GM12878 (cell line): ENCODE measurements around the gene NPPB. TPM values are rescaled to one million over a fixed set of nuclear protein-coding genes. Genes with fewer than 3 reads are reported as not detected.

Source experiments
- ATAC-seq: fragments of 200-7000 bp; cut with Tn5 transposase; 3 replicates; pipeline ENCODE4 v1.9.1; 2020; ENCODE audit warnings: mild to moderate bottlenecking, moderate library complexity
- BruUV-seq: library from RNA; stranded (reverse); fragments of 400-500 nt; replicated peaks from 2 replicates; lab custom pipeline; 2021; lab: Mats Ljungman, UMichigan
- CTCF ChIA-PET: fragments of 300-600 bp; sonication (Branson Sonifier 250); formaldehyde crosslinking; extraction: SDS; loops from one replicate; lab custom pipeline; 2021; ENCODE audit warnings: inconsistent platforms; lab: Yijun Ruan, JAX
- POLR2A ChIA-PET: fragments of 350-600 bp; formaldehyde crosslinking; extraction: SDS; loops from one replicate; lab custom pipeline; 2021; ENCODE audit warnings: inconsistent platforms; lab: Charles Lee
- RAD21 ChIA-PET: fragments of 300-600 bp; sonication (Branson Sonifier 250); formaldehyde crosslinking; loops from one replicate; lab custom pipeline; 2023; ENCODE audit warnings: antibody characterized with exemption; ENCODE audit not compliant: unreplicated experiment; lab: Charles Lee
- SMC1A ChIA-PET: fragments of 300-600 bp; sonication (Branson Sonifier 250); formaldehyde crosslinking; loops from one replicate; lab custom pipeline; 2023; ENCODE audit not compliant: unreplicated experiment, uncharacterized antibody; lab: Charles Lee
- DNase-seq: peaks from one replicate; pipeline ENCODE4 v3.0.0-alpha.2; 2011; ENCODE audit warnings: low read depth, low spot score
- FAIRE-seq: peaks from 3 replicates; lab custom pipeline; 2011; peaks lifted over from hg19 to GRCh38; lab: Jason Lieb, UNC
- H2AFZ ChIP-seq: 2 replicates; pipeline ENCODE4 v1.6.0; 2011; ENCODE audit warnings: low read depth, low read length, control low read depth; ENCODE audit not compliant: control insufficient read depth
- H3K27ac ChIP-seq: 2 replicates; pipeline ENCODE4 v1.5.1; 2011; ENCODE audit warnings: control low read depth; ENCODE audit not compliant: control insufficient read depth, insufficient read depth
- H3K27me3 ChIP-seq, 2 experiments: replicated peaks in 1 of 2; 2 replicates each; pipeline versions ENCODE4 v1.6.0 to v1.6.1; 2011; ENCODE audit warnings: low read length in 1 of 2; ENCODE audit not compliant: control insufficient read depth in 2 of 2, insufficient read depth in 2 of 2
- H3K36me3 ChIP-seq, 2 experiments: 2 replicates each; pipeline ENCODE4 v1.5.1; 2011; ENCODE audit warnings: low read length in 1 of 2; ENCODE audit not compliant: control insufficient read depth in 2 of 2, insufficient read depth in 2 of 2
- H3K4me1 ChIP-seq: 2 replicates; pipeline ENCODE4 v1.6.1; 2011; ENCODE audit warnings: mild to moderate bottlenecking, low read length, moderate library complexity, mixed read lengths; ENCODE audit not compliant: control insufficient read depth, insufficient read depth
- H3K4me2 ChIP-seq: 2 replicates; pipeline ENCODE4 v1.6.0; 2011; ENCODE audit warnings: control low read depth; ENCODE audit not compliant: control insufficient read depth, insufficient read depth
- H3K4me3 ChIP-seq: fragments of 200-600 bp; sonication (generic); 2 replicates; pipeline ENCODE4 v1.5.1; 2016
- H3K79me2 ChIP-seq: 2 replicates; pipeline ENCODE4 v1.6.0; 2011; ENCODE audit warnings: low read length; ENCODE audit not compliant: control insufficient read depth, insufficient read depth
- H3K9ac ChIP-seq: 2 replicates; pipeline ENCODE4 v1.8.0; 2011; ENCODE audit warnings: low read length, control low read depth, mixed read lengths; ENCODE audit not compliant: control insufficient read depth, insufficient read depth
- H3K9me3 ChIP-seq: replicated peaks from 3 replicates; pipeline ENCODE4 v1.5.1; 2011; ENCODE audit warnings: mild to moderate bottlenecking, low read length; ENCODE audit not compliant: control insufficient read depth, insufficient read depth
- H4K20me1 ChIP-seq: 2 replicates; pipeline ENCODE4 v1.6.0; 2011; ENCODE audit not compliant: control insufficient read depth, insufficient read depth
- GATAD2B ChIP-seq: fragments of 450-650 bp; conservative IDR thresholded peaks from 2 replicates; pipeline ENCODE4 v1.6.1; 2017; ENCODE audit warnings: low read depth, mild to moderate bottlenecking, moderate library complexity
- WGBS: methylation state at CpG from one replicate; pipeline ENCODE4 v1.1.6; 2016; ENCODE audit warnings: low lambda C conversion rate; ENCODE audit not compliant: insufficient replicate concordance, insufficient coverage; ENCODE audit errors: missing lambda C conversion rate; 5-methylcytosine and 5-hydroxymethylcytosine counted together
- in situ Hi-C: fragments of 300-500 bp; cut with MboI; formaldehyde crosslinking; loops from 9 replicates; pipeline ENCODE4 v1.14.3; 2018; ENCODE audit warnings: mixed read lengths
- intact Hi-C: fragments of 100-400 bp; cut with micrococcal nuclease; formaldehyde crosslinking; loops from one replicate; pipeline ENCODE4 v1.14.2; 2022; ENCODE audit not compliant: unreplicated experiment
- polyA plus RNA-seq, 11 experiments: library from polyadenylated mRNA; depleted of rRNA in 4 of 11; unstranded in 6 of 11; stranded (reverse) in 5 of 11; fragments of >200 nt; fragmentation: Nextera tagmentation in 4 of 11; fragmentation: Illumina TruSeq in 1 of 11; extraction: Ambion mirVana in 4 of 11; extraction: Trizol in 1 of 11; gene quantifications; 1 replicate in 1 of 11; 2 replicates in 10 of 11; pipeline versions ENCODE4 v1.2.1 to v1.2.3, GENCODE V29; 2011 to 2016; ENCODE audit warnings: inconsistent platforms in 2 of 11, missing spikeins in 2 of 11, low read depth in 1 of 11
- total RNA-seq, 4 experiments: library from RNA; depleted of rRNA in 3 of 4; stranded (reverse); fragments of >200 nt in 3 of 4; fragmentation: Illumina TruSeq in 1 of 4; extraction: Trizol in 1 of 4; gene quantifications; 2 replicates each; pipeline versions ENCODE4 v1.2.1 to v1.2.3, GENCODE V29; 2013 to 2021
- TF ChIP-seq, protein P1 (sequence below): IDR thresholded peaks from 2 replicates; pipeline ENCODE4 v1.6.1; 2012; ENCODE audit warnings: mild to moderate bottlenecking, low read depth, low read length

The NPPB gene
- total and polyA plus RNA-seq, 10 of the 15 experiments (the other 5 are each of a cell fraction or from before 2014, with no cell fraction given) = not detected

DNA sequence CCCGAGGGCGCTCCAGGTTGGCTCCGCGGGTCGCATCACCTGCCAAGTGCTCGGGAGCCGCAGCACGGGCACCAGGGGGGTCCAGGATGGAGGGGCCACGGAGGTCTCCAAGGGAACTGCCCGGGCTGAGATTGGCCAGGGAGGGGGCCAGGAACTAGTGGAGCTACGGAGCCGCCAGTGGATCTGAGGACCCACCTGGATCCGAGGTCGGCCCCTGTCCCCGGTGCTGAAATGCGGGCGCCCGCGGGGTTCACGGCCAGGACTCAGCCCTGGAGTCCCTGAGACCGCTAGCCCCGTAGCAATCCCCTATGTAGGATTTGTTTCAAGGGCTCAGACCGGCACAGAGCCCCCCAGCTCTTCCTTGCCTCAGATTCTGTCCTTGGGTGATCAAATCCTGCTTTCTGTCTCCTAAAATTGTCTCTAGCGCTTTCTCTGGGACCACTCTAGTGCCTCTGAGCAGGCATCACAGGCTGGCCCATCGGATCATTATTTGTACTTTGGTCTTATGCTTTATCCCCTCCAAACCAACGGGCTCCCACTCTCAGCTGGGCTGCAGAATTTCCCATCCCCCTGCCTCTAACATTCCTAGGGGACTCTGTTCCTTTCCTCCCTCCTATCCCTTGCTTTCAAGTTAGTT is 40.2 kb upstream of the NPPB start:
- CTCF ChIA-PET = no interaction called here
- no peak for DNase-seq
- no peak overlapping the region for H3K4me3 ChIP-seq
- no peak overlapping the region for H3K4me2 ChIP-seq
- H4K20me1 ChIP-seq = no peaks in the 10 kb centered on the region
- ATAC-seq = no peak
- BruUV-seq = no TSS peak
- no peak overlapping the region for H2AFZ ChIP-seq
- SMC1A ChIA-PET = no interaction called here
- no peaks in the 10 kb centered on the region for H3K79me2 ChIP-seq
- 42% methylated on average over 26 of the region's 26 CpGs for WGBS
- H3K36me3 ChIP-seq = no peaks in the 10 kb centered on the region
- TF ChIP-seq, protein P1, sequence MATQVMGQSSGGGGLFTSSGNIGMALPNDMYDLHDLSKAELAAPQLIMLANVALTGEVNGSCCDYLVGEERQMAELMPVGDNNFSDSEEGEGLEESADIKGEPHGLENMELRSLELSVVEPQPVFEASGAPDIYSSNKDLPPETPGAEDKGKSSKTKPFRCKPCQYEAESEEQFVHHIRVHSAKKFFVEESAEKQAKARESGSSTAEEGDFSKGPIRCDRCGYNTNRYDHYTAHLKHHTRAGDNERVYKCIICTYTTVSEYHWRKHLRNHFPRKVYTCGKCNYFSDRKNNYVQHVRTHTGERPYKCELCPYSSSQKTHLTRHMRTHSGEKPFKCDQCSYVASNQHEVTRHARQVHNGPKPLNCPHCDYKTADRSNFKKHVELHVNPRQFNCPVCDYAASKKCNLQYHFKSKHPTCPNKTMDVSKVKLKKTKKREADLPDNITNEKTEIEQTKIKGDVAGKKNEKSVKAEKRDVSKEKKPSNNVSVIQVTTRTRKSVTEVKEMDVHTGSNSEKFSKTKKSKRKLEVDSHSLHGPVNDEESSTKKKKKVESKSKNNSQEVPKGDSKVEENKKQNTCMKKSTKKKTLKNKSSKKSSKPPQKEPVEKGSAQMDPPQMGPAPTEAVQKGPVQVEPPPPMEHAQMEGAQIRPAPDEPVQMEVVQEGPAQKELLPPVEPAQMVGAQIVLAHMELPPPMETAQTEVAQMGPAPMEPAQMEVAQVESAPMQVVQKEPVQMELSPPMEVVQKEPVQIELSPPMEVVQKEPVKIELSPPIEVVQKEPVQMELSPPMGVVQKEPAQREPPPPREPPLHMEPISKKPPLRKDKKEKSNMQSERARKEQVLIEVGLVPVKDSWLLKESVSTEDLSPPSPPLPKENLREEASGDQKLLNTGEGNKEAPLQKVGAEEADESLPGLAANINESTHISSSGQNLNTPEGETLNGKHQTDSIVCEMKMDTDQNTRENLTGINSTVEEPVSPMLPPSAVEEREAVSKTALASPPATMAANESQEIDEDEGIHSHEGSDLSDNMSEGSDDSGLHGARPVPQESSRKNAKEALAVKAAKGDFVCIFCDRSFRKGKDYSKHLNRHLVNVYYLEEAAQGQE = peak; percentile 77
- no peak for TF ChIP-seq GATAD2B
- in situ Hi-C loops = loop anchor here (5.0 kb wide), 1 partner anchor 57 kb away; no protein-coding TSS in a partner anchor
- POLR2A ChIA-PET = interaction anchor here (1.0 kb wide), 1 partner anchor 11 kb away, joined by 4 read pairs; no protein-coding TSS in a partner anchor
- no peak for FAIRE-seq
- no peak overlapping the region for H3K27ac ChIP-seq
- intact Hi-C loops = no loop called here
- H3K9ac ChIP-seq = no peak overlapping the region
- H3K4me1 ChIP-seq = no peaks in the 10 kb centered on the region
- peaks cover 0 to 2% of the 10 kb centered on the region in 2 experiments; a peak in 2 of 4 replicates for H3K27me3 ChIP-seq
- no peaks in the 10 kb centered on the region for H3K9me3 ChIP-seq
- RAD21 ChIA-PET = no interaction called here
